K562 (cell line): ENCODE measurements around the gene HMBS. TPM values are rescaled to one million over a fixed set of nuclear protein-coding genes. Genes with fewer than 3 reads are reported as not detected.

Experiments
- CHD7 ChIP-seq: fragments of 200-600 bp; sonication (generic); IDR thresholded peaks from one replicate; pipeline ENCODE4 v1.6.1; 2012; ENCODE audit warnings: mild to moderate bottlenecking, low read depth, low read length, inconsistent platforms
- KAT8 ChIP-seq: fragments of 450-650 bp; IDR thresholded peaks from 2 replicates; pipeline ENCODE4 v1.6.1; 2016; ENCODE audit warnings: low read depth, mild to moderate bottlenecking
- MCM2 ChIP-seq: fragments of 450-650 bp; IDR thresholded peaks from 2 replicates; pipeline ENCODE4 v1.6.1; 2017; ENCODE audit warnings: low read depth, mild to moderate bottlenecking
- MTA1 ChIP-seq: fragments of 450-650 bp; IDR thresholded peaks from 2 replicates; pipeline ENCODE4 v1.6.1; 2017; ENCODE audit warnings: borderline replicate concordance
- MTF1 ChIP-seq: fragments of 250-450 bp; sonication (Bioruptor Pico); IDR thresholded peaks from 2 replicates; pipeline ENCODE4 v1.9.0; 2021; ENCODE audit warnings: moderate library complexity, mild to moderate bottlenecking, inconsistent platforms, borderline replicate concordance
- RBM15 ChIP-seq: fragments of 200-400 bp; formaldehyde crosslinking; IDR thresholded peaks from 2 replicates; pipeline ENCODE4 v1.6.1; 2018; ENCODE audit warnings: mild to moderate bottlenecking, low read length, moderate library complexity; ENCODE audit not compliant: insufficient read depth
- TOE1 ChIP-seq, 2 experiments: fragments of 450-650 bp in 1 of 2; sonication (generic) in 1 of 2; formaldehyde crosslinking in 1 of 2; IDR thresholded peaks; 2 replicates each; pipeline versions ENCODE4 v1.7.1 to v1.8.0; 2016 to 2022; ENCODE audit warnings: borderline replicate concordance in 2 of 2, mild to moderate bottlenecking in 2 of 2, antibody characterized with exemption in 1 of 2, inconsistent platforms in 1 of 2, low read depth in 1 of 2, missing genetic modification reagents in 1 of 2, moderate library complexity in 1 of 2
- XRCC3 ChIP-seq: fragments of 450-650 bp; IDR thresholded peaks from 2 replicates; pipeline ENCODE4 v1.6.1; 2017; ENCODE audit warnings: mild to moderate bottlenecking, moderate library complexity
- ZNF143 ChIP-seq: sonication (generic); formaldehyde crosslinking; IDR thresholded peaks from 2 replicates; pipeline ENCODE4 v1.9.0; 2022; ENCODE audit warnings: mild to moderate bottlenecking, missing genetic modification reagents
- ZNF23 ChIP-seq: fragments of 250-450 bp; sonication (Bioruptor Pico); IDR thresholded peaks from 2 replicates; pipeline ENCODE4 v1.4.0; 2020; ENCODE audit warnings: mild to moderate bottlenecking
- ZNF436 ChIP-seq: fragments of 250-450, 450-650 bp; sonication (Bioruptor Pico); formaldehyde crosslinking; IDR thresholded peaks from 2 replicates; pipeline ENCODE4 v1.7.0; 2020; ENCODE audit warnings: mild to moderate bottlenecking
- ZNF592 ChIP-seq: fragments of 450-650 bp; IDR thresholded peaks from 2 replicates; pipeline ENCODE4 v1.6.1; 2017; ENCODE audit warnings: antibody characterized with exemption, mild to moderate bottlenecking
- polyA plus RNA-seq, 8 experiments: library from polyadenylated mRNA; depleted of rRNA in 4 of 8; stranded (reverse) in 5 of 8; unstranded in 3 of 8; fragments of >200 nt; fragmentation: Nextera tagmentation in 2 of 8; fragmentation: Illumina TruSeq in 1 of 8; extraction: Ambion mirVana in 2 of 8; extraction: Trizol in 1 of 8; gene quantifications; 2 replicates each; pipeline versions ENCODE4 v1.2.1 to v1.2.3, GENCODE V29; 2011 to 2014; ENCODE audit warnings: inconsistent platforms in 1 of 8, missing spikeins in 1 of 8
- total RNA-seq, 7 experiments: library from RNA; depleted of rRNA in 6 of 7; stranded (reverse); fragments of >200 nt in 6 of 7; fragmentation: Illumina TruSeq in 2 of 7; extraction: Trizol in 2 of 7; gene quantifications; 2 replicates each; pipeline versions ENCODE4 v1.2.1 to v1.2.3, GENCODE V29; 2011 to 2021; ENCODE audit warnings: low replicate concordance in 1 of 7

Gene HMBS
- total and polyA plus RNA-seq, 9 of the 15 experiments (the other 6 are each of a cell fraction or from before 2014, with no cell fraction given), result 56.9 to 385 (median 286) TPM

GRCh38 chr11:119056421-119056999 lies 28.2 kb upstream of the HMBS start (continued):
- TF ChIP-seq RBM15, result no peak
- TF ChIP-seq ZNF143 (CRISPR knock-in tag), result peak; percentile 21
- no peak for TF ChIP-seq ZNF592
- TF ChIP-seq ZNF436 (CRISPR knock-in tag), result no peak
- no peak for TF ChIP-seq ZNF23 (CRISPR knock-in tag)
- no peak for TF ChIP-seq MTA1
- no peak for TF ChIP-seq MCM2
- TF ChIP-seq MTF1 (CRISPR knock-in tag), result no peak
- no peak for TF ChIP-seq TOE1 (IDR thresholded peaks at IDR 0.05; ENCODE audit: borderline replicate concordance)
- TF ChIP-seq TOE1 (CRISPR knock-in tag; IDR thresholded peaks at IDR 0.05; ENCODE audit: borderline replicate concordance, low read depth), result no peak
- no peak for TF ChIP-seq XRCC3
- TF ChIP-seq KAT8, result no peak
- no peak for TF ChIP-seq CHD7
